Measurements from ENCODE around the gene PTGFRN.

Gene PTGFRN

DNA sequence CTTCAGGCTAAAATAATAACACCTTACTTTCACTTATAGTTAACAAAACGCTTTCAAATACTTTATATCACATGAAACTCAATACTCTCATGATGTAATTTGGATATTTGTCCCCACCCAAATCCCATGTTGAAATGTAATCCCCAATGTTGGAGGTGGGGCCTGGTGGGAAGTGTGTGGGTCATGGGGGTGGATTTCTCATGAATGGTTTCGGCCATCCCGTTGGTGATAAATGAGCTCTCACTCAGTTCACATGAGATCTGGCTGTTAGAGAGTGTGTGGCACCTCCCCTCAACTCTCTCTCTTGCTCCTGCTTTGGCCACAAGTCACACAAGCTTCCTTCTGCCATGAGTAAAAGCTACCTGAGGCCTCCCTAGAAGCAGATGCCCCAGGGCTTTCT lies 22.5 kb upstream of the PTGFRN start:
- no peak for DNase-seq

DNA sequence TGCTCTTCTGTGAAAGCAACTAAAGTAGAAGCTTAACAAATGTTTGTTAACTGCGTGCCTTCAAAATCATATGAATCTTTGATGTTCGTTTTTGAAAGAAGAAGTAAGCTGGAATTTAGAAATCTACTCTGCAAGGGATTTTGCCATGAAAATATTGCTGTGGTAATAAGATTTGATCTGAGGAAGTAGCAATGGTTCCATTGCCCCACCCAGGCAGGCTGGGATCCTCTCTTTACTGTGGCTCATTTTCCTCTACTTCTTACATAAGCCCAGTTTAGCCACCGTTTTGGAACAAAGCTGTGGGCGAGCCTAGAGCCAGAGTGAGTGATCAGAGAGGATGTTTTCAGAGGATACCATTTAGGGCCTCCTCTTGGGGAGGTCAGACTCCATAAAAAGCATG lies 20.3 kb upstream of the PTGFRN start:
- DNase-seq = no peak

DNA sequence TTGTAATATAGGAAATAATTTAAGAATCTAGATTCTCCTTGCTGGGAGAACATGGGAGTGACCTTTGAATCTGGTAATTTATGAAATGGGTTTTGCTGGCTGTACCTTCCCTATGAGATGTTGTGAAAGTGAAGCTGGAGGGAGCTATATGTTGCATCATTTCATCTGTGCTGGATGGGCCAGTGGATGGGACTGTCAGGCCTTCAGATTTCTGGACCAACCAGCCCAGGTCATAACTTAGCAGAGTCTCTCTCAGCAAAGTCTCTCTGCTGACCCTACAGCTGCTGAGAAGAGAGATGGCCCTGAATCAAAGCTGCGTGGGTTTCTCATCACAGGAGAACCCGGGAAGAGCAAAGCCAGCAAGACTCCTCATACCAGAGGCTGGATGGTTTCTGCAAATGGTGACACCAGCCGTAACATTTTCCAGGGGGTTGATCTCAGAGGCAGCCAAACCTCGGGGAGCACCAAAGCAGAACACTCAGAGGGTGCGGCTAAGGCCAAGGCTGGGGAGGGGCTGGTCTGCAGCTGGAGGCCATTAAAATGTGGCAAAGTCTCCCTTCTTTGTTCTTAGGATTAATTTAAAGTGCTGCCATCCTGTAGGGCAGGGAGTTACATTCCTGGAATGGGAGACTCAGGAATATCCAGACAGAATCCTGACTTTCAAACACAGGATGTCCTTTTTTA lies 18.2 kb upstream of the PTGFRN start:
- DNase-seq = no peak

DNA sequence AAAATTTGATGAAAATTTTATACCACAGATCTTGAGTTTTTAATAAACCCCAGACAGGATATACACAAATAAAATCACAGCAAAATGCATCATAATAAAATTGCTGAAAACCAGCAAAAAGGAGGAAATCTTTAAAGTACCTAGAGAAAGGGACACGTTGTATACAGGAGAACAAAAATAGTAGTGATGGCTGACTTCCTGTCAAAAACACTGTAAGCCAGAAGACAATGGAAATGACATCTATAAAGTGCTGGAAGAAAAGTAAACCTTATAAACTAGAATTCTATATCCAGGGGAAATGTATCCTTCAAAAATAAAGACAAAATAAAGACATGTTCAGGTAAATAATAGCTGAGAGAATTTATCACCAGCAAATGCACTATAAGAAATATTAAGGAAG lies 14.6 kb upstream of the PTGFRN start:
- no peak for DNase-seq

DNA sequence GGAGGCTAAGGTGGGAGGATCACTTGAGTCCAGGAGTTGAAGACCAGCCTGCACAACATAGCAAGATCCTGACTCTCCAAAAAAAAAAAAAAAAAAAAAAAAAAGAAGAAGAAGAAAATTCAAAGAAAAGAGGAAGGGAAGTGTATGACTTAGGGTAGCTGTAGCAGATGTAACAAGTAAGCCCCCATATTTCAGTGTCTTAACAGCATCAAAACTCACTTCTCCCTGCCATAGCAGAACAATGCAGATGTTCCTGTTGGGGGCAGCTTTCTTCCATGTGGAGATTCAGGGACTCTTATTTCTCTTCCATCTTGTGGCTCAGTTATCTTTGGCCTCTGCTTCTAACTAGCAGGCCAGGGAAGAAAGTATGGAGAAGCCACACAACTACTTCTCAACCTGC lies 10.2 kb upstream of the PTGFRN start:
- no peak for DNase-seq

DNA sequence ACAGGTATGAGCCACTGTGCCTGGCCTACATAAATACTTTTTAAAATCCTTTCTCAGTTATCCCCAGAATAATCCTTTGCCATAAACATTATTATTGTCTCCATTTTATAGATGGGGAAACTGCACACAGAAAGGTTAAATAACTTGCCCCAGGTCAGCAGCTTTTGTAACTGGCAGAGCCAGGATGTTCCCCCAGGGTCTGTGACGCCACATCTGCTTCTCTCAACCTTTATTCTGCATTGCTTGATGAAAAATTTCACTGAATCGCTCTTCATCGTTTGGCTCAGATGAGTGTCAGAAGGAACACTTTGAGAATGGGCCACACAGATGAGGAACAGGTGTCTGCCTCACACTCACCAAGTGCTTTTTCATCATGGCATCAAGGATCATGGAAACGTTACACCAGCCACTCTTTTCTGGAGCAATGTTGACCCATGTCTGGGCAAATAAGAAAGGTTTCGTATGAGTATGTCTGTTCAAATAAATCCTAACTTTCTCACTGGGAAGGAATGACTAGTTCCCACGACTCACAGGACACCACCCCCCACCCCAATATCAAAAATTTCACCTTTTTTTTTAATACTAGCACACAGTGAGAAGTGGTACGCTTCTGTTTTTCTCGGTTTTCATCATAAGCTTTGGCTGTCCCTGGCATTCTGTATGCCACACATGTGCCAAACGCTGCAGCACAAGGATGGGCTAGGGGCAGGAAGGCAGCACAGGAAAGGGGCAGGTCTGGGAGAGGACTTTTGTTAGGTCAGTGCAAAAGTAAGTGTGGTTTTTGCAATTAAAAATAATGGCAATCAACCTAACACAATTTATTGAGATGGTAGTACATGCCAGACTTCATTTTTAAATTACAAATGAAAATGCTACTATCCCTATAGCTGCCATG lies 9.0 kb upstream of the PTGFRN start:
- DNase-seq = no peak

DNA sequence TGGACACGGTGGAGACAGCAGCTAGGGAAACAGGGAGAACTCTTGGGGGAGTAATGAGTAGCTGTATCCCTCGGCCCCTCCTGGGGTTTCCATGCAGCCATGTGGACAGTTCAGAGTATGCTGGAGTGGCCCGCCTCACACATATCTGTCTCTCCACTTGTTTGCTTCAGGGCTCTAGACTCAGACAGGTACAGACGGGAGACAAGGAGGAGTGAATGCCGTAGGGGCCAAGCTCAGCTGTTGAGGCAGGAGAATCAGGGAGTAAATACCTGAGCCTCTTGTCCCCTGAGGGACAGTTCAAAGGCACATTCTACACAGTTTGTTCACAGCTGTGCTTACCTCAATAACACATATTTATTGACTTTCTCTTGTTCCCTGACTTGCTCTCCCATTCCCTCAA lies 7.7 kb upstream of the PTGFRN start:
- no peak for DNase-seq

DNA sequence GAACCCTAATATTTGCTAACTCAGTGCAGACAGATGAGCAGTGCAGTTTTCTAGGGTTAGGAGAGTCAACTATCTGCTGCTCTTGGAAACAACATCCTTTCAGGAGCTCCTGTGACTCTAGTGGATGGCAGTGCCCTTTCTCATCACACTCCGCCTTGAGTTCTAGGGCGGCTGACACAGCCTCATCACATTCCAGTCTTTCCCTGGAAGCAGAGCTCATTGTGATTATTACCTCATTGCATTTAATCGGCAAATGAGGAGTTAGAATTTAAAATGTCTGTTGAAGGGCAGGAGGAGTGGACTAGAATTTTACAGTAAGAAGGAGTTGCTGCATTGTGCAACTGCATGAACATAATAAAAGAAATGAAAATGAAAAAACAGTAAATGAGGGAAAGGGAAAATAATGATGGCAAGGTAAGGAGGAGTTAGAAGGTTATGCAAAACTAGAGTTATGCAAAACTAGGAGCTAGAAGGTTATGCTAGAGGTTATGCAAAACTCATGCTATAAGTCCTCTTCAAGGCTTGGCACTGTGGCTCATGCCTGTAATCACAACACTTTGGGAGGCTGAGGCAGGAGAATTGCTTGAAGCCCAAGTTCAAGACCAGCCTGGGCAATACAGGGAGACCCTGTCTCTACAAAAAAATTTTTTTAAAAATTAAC lies 6.9 kb upstream of the PTGFRN start:
- DNase-seq = no peak

DNA sequence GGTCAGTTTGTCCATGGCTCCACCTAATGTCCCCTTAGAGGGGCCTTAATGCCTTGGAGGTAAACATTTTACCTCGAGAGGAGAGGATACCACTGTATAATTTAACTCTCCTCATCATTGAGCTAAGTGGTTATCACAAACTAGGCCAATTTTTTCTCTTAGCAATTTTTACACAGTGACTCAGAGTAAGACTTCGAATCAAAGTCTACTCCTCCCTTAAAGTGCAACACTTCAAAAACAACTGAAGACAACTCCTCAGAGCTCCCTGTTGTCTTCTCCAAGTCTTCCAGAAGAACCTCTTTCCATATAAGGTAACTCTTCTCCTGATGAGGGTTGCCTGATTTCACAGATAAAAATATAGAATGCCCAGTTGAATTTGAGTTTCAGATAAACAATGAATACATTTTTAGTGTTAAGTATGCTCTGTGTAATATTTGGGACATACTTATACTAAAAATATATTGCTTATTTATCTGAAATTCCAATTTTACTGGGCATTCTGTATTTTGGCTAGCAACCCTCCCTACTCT lies 4.9 kb upstream of the PTGFRN start:
- no peak for DNase-seq

DNA sequence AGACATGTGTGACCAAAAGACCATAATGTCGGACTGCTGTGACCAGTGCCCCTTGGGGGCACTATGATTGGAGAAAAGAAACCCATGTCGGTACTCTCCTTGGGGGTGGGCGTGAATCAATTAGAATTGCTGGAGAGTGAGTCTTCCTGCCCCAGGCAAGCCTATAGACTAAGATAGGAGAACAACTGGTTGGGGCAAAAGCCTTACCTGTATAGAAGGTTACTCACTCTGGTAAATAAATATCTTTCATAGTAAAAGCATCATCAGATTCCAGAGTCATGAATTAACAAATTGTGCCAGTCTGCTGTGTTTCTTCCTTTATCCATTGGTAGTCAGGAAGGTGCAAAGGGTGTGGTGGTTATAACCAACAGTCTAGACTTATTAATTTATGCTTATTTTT lies 2.9 kb upstream of the PTGFRN start:
- no peak for DNase-seq

DNA sequence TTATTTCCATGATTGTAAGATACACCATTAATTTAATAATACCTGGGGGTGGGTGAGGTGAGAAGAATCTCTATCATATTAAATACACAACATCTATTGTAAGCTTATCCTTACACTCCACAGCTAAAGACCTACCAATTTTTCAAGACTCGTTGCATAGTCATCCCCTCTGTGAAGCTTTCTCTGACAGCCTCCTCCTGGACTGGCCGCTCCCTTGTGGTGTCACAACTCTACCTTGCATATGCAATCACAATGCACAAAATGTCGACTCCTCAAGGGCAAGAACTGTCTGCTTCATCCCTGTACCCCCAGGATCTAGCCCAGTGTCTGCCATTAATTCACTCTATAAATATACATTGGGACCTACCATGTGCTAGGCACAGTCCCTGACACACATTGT lies 2.4 kb upstream of the PTGFRN start:
- DNase-seq = no peak

DNA sequence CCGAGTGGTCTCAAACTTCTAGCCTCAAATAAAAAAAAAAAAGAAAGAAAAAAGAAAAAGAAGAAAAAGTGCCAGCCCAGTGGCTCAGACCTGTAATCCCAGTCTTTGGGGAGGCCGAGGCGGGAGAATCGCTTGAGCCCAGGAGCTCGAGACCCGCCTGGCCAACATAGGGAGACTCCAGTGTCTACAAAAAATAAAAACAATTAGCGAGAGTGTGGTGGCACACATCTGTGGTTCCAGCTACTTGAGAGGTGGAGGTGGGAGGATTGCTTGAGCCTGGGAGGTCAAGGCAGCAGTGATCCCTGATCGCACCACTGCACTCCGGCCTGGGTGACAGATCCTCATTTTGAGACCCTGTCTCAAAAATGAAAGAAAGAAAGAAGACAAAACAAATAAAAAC lies 1.4 kb upstream of the PTGFRN start:
- no peak for DNase-seq

DNA sequence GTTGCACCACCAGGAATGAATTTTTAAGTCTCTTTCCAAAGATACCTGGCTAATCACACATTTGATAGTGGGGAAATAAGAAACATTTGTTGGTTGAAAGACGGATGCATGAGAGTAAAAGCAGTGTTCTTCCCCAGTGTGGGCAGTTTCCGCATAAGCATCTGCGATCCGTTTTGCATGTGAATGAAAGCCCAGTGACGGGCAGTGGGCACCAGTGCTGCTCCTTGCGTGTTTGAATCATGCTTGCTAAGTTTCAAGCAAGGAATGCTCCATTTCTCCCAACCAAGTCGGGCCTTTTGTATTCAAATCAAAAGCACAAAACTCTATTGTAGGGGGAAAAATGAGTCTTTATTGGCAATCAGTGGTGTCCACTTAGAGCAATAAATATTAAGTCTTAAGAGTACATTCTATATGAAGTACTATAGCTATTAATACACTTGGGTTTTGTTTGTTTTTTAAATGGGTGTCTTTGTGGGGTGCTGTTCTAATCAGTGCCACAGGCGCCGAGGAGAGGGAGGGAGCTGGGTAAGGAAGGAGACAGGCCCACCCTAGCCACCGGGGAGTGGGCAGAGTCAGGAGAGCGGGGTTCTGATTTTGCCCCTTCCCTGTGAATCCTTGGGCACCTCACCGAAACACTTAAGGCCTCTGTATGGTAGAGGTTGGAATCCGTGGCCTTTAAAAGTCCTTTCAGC lies 750 bp upstream of the PTGFRN start:
- DNase-seq = peak in 3 of 56 donors; percentile 8 to 23 (median 19)

DNA sequence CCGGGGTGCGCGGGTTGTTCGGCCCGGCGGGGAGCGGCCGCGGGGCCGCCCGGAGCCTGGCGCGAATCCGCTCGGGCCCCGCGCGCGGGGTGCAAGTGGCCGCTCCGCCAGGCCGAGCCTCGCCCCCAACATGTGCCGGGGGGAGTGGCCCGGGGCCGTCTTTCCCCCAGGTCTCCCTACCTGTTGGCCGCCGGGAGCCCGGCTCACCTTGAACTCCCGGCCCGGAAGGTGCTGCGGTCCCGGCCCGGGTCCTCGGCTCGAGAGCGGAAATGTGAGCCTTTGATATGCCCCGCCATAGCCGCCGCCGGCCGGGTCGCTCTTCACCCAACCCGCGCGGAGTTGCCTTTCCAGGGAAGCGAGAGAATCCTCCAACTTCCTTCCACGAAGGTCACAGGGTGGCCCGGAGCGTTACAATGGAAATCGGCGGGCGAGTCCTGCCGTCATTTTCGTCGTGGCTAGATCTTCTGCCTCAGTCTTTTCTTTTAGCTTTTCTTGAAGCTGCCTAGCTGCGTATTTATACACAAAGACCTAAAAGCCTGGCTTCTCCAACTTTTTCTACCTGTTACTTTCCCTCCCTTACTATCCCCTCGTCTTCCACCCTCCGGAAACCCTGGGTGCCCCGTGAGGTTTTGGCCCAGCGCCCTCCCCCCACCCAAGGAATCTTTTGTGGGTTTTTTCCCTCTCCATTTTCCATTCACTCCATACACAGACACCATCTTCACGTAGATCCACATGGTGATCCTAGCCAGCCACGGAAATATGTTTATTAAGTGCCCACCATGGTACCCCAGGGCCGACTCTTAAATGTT lies 867 bp downstream of the PTGFRN start:
- peak in 8 of 56 donors; percentile 12 to 55 (median 31) for DNase-seq

DNA sequence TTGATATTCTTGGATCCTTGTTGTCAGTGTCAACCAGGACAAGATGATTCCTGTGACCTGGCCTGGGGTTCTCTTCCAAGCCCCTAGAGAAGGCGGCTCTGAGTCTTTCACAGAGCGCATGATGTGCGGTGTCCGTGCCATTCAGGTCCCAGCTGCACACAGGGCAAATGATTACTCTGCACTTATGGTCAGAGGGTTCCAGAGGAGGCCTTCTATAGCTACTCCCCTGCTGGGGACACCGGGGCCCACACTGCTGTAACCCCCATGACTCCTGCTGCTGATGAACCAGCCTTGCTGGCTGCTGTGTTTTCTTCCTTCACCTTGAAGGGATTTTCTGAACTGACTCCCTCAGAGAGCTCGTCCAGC lies 1.5 kb downstream of the PTGFRN start:
- DNase-seq = peak in 1 of 56 donors; percentile 16

DNA sequence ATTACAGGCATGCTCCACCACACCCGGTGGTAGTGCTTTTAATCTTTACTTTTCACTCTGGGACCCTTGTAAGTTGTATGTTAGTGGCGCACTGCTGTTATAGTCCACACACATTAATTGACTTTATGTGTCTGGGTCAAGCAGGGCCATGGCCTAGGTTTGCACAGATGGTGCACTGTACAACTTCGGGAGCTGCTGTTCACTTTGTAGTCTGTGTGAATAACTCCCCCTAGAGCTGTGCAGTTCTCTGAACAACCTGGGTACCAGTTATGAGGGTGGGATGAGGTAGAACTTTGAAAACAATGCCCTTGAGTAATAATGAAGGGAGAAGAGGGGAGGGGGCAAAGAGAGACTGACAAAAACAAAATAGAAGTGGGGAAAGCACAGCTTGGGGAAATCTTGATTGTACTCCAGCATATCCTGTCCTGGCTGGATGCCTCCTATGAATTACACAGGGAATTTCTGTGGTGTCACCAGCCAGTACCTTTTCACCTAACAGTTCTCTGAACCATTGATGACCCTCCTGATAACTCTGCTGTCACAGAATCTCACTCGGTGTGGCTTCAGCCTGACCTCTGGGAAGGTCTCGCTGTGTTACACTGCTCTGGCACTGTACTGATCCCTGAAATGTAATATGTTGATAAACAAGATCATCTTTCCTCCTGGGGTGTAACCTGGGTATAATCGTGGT lies 2.2 kb downstream of the PTGFRN start:
- DNase-seq = no peak

DNA sequence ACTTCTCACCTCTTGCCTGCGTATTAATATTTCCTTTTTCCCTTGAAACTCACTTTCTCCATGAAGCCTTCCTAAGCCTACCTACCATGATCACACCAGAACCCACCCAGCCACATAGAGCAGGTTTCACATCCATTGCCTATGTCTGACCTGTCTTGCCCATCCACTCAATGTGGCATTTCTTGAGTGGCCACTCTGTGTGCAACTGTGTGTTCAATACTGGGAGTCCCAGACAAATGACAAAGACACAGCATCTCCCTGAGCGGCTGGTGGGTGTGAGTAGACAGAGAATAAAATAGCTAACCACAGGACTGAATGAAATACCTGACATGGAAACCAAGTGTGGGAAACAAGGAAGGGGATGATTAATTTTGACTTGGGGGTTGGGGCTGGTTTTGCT lies 3.1 kb downstream of the PTGFRN start:
- no peak for DNase-seq

DNA sequence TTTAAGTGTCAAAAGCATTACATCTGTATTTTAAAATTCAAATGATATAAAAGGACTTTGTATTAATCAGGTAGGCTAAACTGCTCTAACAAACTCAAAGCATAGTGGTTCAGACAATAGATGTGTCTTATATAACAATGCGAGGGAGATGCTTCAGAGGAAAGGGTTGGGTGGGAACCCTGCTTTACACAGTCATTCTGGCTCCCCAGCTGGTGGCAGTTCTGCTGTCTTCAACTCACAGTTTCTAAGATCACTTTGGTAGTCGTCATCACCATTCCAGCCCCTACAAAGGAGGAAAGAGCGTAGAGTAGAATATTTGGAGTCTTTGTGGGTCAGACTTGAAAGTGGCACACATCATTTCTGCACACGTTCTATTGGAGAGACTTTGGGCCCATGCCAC lies 4.2 kb downstream of the PTGFRN start:
- DNase-seq = no peak

DNA sequence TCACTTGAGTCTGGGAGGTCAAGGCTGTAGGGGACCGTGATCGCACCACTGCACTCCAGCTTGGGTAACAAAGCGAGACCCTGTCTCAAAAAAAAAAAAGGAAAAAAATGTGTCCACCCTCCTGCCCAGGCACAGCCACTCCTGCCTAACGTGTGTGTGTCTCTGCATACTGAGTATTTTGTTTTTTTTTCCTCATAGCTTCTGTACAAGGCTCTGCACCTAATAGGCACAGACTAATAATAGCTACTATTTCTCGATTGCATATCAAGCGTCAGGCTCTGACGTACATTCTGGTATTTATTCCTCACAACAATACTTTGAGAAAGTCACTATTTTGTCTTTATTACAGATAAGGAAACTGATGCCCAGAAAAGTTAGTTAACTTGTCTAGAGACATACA lies 5.0 kb downstream of the PTGFRN start:
- no peak for DNase-seq

DNA sequence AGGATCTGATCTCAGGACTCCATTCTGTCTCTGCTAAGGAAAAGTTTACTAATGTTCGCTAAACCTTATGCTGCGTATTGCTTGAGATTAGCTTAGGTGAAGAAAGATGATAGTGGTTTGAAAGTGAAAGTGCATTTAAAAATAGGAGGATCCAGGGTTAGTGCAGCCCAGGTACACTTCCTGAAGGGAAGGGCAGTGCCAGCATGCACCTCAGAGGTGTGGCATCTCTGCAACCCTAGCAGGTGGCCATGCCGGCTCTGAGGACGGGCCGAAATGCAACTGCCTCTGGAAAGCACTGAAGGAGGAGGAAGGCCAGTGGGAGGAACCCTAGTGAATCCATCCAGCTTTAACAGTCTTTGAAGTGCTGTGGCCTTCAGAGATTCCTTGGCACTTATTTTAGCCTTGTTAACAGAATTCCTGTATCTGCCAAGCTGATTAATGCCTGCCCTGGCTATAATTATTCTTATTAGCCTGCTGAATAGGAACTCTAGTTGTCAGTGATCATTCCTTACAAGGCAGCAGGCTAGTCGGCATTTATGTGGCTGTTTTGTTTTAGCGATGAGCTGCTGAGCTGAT lies 5.5 kb downstream of the PTGFRN start:
- DNase-seq = no peak
